HepG2 (cell line): ENCODE measurements around the gene KIRREL3. TPM values are rescaled to one million over a fixed set of nuclear protein-coding genes. Genes with fewer than 3 reads are reported as not detected.

Experiments
- AGO1 ChIP-seq: fragments of 200-400 bp; formaldehyde crosslinking; IDR thresholded peaks from 2 replicates; pipeline ENCODE4 v1.6.1; 2017; ENCODE audit warnings: mild to moderate bottlenecking, low read depth, low read length, moderate library complexity; ENCODE audit not compliant: poor library complexity, severe bottlenecking
- SMC3 ChIP-seq: IDR thresholded peaks from 2 replicates; pipeline ENCODE4 v1.6.1; 2011; ENCODE audit warnings: low read length, improper control_type of control experiment
- SSRP1 ChIP-seq: IDR thresholded peaks from 2 replicates; pipeline ENCODE4 v1.6.1; 2016; ENCODE audit warnings: control low read depth
- STAG1 ChIP-seq: sonication (generic); formaldehyde crosslinking; IDR thresholded peaks from 2 replicates; pipeline ENCODE4 v1.4.0; 2020; ENCODE audit warnings: missing genetic modification reagents
- ZMYM4 ChIP-seq: sonication (generic); formaldehyde crosslinking; IDR thresholded peaks from 2 replicates; pipeline ENCODE4 v1.8.1; 2023; ENCODE audit warnings: mild to moderate bottlenecking, missing genetic modification reagents
- polyA plus RNA-seq, 8 experiments: library from polyadenylated mRNA; depleted of rRNA in 3 of 8; stranded (reverse) in 7 of 8; unstranded in 1 of 8; fragments of >200 nt; fragmentation: Illumina TruSeq in 4 of 8; extraction: Trizol in 4 of 8; gene quantifications; 2 replicates each; pipeline versions ENCODE4 v1.2.1 to v1.2.3, GENCODE V29; 2011 to 2016; ENCODE audit warnings: low read depth in 4 of 8, missing spikeins in 1 of 8, mixed read lengths in 1 of 8; ENCODE audit not compliant: insufficient read depth in 1 of 8
- total RNA-seq, 5 experiments: library from RNA; depleted of rRNA; stranded (reverse); fragments of >200 nt; fragmentation: Illumina TruSeq; extraction: Trizol; gene quantifications; 2 replicates each; pipeline ENCODE4 v1.2.3, GENCODE V29; 2016; ENCODE audit warnings: low read depth in 1 of 5
- TF ChIP-seq, protein P1 (sequence below): sonication (generic); formaldehyde crosslinking; IDR thresholded peaks from 2 replicates; pipeline ENCODE4 v1.4.0; 2020; ENCODE audit warnings: missing genetic modification reagents
- TF ChIP-seq, protein P2 (sequence below): IDR thresholded peaks from 2 replicates; pipeline ENCODE4 v1.6.1; 2012; ENCODE audit warnings: low read length, improper control_type of control experiment
- TF ChIP-seq, protein P3 (sequence below): sonication (generic); formaldehyde crosslinking; IDR thresholded peaks from 2 replicates; pipeline ENCODE4 v1.4.0; 2020; ENCODE audit warnings: low read depth, missing genetic modification reagents
- TF ChIP-seq, protein P4 (sequence below): sonication (generic); formaldehyde crosslinking; IDR thresholded peaks from 2 replicates; pipeline ENCODE4 v1.5.0; 2020; ENCODE audit warnings: mild to moderate bottlenecking, missing genetic modification reagents, moderate library complexity

KIRREL3 gene
- total and polyA plus RNA-seq, 2 of the 13 experiments (the other 11 are each of a cell fraction or from before 2014, with no cell fraction given): not detected

DNA sequence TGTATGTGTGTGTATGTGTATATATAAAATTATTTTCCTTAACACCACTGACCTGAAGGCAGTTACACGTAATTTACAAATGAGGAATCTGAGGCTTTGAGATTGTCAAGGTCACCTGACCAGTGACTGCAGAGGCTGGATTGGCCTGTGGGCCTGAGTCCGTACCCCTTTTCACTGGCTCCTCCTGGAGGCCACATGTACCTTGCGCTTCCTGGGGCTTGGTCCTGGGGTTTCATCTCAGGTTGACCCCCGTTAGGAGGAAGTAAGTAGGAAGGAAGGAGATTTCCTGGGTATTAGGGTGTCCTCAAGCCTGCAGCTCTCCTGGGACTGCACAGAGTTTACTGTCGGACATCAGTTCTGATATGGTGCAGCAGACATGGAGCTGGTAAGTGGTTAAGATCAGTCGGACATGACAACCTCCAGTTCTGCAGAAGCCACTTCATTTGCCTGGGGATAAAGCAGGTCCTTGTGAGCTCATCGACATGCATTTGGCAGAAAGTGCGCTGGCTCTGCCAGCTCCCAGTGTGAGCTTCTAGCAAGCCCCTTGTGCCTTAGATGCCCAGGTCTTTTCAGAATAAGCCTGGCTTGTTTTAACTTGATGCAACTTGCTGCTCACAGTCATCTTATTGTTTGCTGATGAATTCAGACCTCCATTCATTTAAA is 608.5 kb downstream of the KIRREL3 start (continued):
- TF ChIP-seq, protein P1, sequence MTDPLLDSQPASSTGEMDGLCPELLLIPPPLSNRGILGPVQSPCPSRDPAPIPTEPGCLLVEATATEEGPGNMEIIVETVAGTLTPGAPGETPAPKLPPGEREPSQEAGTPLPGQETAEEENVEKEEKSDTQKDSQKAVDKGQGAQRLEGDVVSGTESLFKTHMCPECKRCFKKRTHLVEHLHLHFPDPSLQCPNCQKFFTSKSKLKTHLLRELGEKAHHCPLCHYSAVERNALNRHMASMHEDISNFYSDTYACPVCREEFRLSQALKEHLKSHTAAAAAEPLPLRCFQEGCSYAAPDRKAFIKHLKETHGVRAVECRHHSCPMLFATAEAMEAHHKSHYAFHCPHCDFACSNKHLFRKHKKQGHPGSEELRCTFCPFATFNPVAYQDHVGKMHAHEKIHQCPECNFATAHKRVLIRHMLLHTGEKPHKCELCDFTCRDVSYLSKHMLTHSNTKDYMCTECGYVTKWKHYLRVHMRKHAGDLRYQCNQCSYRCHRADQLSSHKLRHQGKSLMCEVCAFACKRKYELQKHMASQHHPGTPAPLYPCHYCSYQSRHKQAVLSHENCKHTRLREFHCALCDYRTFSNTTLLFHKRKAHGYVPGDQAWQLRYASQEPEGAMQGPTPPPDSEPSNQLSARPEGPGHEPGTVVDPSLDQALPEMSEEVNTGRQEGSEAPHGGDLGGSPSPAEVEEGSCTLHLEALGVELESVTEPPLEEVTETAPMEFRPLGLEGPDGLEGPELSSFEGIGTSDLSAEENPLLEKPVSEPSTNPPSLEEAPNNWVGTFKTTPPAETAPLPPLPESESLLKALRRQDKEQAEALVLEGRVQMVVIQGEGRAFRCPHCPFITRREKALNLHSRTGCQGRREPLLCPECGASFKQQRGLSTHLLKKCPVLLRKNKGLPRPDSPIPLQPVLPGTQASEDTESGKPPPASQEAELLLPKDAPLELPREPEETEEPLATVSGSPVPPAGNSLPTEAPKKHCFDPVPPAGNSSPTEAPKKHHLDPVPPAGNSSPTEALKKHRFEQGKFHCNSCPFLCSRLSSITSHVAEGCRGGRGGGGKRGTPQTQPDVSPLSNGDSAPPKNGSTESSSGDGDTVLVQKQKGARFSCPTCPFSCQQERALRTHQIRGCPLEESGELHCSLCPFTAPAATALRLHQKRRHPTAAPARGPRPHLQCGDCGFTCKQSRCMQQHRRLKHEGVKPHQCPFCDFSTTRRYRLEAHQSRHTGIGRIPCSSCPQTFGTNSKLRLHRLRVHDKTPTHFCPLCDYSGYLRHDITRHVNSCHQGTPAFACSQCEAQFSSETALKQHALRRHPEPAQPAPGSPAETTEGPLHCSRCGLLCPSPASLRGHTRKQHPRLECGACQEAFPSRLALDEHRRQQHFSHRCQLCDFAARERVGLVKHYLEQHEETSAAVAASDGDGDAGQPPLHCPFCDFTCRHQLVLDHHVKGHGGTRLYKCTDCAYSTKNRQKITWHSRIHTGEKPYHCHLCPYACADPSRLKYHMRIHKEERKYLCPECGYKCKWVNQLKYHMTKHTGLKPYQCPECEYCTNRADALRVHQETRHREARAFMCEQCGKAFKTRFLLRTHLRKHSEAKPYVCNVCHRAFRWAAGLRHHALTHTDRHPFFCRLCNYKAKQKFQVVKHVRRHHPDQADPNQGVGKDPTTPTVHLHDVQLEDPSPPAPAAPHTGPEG: no peak
- TF ChIP-seq AGO1 (no peak), ZMYM4 (CRISPR knock-in tag) (no peak), SMC3 (peak; percentile 42; the same call in 1 of the 2 replicates), STAG1 (CRISPR knock-in tag) (peak; percentile 55), SSRP1 (no peak)
- TF ChIP-seq, protein P2, sequence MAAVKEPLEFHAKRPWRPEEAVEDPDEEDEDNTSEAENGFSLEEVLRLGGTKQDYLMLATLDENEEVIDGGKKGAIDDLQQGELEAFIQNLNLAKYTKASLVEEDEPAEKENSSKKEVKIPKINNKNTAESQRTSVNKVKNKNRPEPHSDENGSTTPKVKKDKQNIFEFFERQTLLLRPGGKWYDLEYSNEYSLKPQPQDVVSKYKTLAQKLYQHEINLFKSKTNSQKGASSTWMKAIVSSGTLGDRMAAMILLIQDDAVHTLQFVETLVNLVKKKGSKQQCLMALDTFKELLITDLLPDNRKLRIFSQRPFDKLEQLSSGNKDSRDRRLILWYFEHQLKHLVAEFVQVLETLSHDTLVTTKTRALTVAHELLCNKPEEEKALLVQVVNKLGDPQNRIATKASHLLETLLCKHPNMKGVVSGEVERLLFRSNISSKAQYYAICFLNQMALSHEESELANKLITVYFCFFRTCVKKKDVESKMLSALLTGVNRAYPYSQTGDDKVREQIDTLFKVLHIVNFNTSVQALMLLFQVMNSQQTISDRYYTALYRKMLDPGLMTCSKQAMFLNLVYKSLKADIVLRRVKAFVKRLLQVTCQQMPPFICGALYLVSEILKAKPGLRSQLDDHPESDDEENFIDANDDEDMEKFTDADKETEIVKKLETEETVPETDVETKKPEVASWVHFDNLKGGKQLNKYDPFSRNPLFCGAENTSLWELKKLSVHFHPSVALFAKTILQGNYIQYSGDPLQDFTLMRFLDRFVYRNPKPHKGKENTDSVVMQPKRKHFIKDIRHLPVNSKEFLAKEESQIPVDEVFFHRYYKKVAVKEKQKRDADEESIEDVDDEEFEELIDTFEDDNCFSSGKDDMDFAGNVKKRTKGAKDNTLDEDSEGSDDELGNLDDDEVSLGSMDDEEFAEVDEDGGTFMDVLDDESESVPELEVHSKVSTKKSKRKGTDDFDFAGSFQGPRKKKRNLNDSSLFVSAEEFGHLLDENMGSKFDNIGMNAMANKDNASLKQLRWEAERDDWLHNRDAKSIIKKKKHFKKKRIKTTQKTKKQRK: no peak
- TF ChIP-seq, protein P3, sequence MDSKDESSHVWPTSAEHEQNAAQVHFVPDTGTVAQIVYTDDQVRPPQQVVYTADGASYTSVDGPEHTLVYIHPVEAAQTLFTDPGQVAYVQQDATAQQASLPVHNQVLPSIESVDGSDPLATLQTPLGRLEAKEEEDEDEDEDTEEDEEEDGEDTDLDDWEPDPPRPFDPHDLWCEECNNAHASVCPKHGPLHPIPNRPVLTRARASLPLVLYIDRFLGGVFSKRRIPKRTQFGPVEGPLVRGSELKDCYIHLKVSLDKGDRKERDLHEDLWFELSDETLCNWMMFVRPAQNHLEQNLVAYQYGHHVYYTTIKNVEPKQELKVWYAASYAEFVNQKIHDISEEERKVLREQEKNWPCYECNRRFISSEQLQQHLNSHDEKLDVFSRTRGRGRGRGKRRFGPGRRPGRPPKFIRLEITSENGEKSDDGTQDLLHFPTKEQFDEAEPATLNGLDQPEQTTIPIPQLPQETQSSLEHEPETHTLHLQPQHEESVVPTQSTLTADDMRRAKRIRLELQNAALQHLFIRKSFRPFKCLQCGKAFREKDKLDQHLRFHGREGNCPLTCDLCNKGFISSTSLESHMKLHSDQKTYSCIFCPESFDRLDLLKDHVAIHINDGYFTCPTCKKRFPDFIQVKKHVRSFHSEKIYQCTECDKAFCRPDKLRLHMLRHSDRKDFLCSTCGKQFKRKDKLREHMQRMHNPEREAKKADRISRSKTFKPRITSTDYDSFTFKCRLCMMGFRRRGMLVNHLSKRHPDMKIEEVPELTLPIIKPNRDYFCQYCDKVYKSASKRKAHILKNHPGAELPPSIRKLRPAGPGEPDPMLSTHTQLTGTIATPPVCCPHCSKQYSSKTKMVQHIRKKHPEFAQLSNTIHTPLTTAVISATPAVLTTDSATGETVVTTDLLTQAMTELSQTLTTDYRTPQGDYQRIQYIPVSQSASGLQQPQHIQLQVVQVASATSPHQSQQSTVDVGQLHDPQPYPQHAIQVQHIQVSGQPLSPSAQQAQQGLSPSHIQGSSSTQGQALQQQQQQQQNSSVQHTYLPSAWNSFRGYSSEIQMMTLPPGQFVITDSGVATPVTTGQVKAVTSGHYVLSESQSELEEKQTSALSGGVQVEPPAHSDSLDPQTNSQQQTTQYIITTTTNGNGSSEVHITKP (CRISPR knock-in tag): no peak
- TF ChIP-seq, protein P4, sequence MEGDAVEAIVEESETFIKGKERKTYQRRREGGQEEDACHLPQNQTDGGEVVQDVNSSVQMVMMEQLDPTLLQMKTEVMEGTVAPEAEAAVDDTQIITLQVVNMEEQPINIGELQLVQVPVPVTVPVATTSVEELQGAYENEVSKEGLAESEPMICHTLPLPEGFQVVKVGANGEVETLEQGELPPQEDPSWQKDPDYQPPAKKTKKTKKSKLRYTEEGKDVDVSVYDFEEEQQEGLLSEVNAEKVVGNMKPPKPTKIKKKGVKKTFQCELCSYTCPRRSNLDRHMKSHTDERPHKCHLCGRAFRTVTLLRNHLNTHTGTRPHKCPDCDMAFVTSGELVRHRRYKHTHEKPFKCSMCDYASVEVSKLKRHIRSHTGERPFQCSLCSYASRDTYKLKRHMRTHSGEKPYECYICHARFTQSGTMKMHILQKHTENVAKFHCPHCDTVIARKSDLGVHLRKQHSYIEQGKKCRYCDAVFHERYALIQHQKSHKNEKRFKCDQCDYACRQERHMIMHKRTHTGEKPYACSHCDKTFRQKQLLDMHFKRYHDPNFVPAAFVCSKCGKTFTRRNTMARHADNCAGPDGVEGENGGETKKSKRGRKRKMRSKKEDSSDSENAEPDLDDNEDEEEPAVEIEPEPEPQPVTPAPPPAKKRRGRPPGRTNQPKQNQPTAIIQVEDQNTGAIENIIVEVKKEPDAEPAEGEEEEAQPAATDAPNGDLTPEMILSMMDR (CRISPR knock-in tag): peak; percentile 47
- TF ChIP-seq, all 625 proteins: peak for 3
